Effector memory CD8-positive, alpha-beta T cell (primary cell): ENCODE results near the gene CCDC117.

ENCODE experiments used
- ATAC-seq: fragments of 150-1000 bp; cut with Tn5 transposase; replicated peaks from 2 replicates; pipeline ENCODE4 v1.10.0; 2021; ENCODE audit warnings: mild to moderate bottlenecking, moderate library complexity
- DNase-seq, 3 experiments: peaks; one replicate each; pipeline ENCODE4 v3.0.0; 2021
- H3K27ac Mint-ChIP-seq, 2 donors: one replicate each; pipeline ENCODE4 v1.8.0; 2022; ENCODE audit warnings: mild to moderate bottlenecking in 2 of 2, mixed read lengths in 2 of 2, moderate library complexity in 2 of 2
- H3K27me3 Mint-ChIP-seq, 2 donors: one replicate each; pipeline ENCODE4 v1.8.0; 2022; ENCODE audit warnings: mixed read lengths in 2 of 2
- H3K36me3 Mint-ChIP-seq: one replicate; pipeline ENCODE4 v1.8.0; 2022; ENCODE audit warnings: mild to moderate bottlenecking, moderate library complexity, mixed read lengths; ENCODE audit not compliant: insufficient read depth
- H3K4me1 Mint-ChIP-seq, 2 donors: one replicate each; pipeline ENCODE4 v1.8.0; 2022; ENCODE audit warnings: low read depth in 2 of 2, mixed read lengths in 2 of 2
- H3K4me3 Mint-ChIP-seq, 2 donors: one replicate each; pipeline ENCODE4 v1.8.0; 2022; ENCODE audit warnings: mild to moderate bottlenecking in 2 of 2, mixed read lengths in 2 of 2, moderate library complexity in 2 of 2
- H3K9me3 Mint-ChIP-seq, 2 donors: one replicate each; pipeline ENCODE4 v1.8.0; 2022; ENCODE audit warnings: mixed read lengths in 2 of 2

The CCDC117 gene

DNA sequence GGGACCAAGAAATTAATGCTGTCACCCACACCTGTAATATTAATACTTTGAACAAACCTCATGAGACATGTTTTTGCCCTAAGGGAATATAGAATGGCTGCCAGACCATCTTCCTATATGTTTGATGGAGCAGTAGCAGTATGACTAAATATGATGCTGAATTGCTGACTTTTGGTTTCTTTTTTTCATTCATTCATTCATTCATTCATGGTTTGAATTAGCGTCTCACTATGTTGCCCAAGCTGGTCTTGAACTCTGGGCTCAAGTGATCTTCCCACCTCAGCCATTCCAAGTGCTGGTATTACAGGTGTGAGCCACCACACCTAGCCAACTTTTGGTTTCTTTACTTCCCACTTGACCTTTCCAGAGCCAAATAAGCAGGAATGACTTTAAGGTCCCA lies 7.8 kb downstream of the CCDC117 start:
- peaks cover 10 to 24% of the 10 kb centered on the region in 2 donors for H3K4me1 Mint-ChIP-seq
- no peak overlapping the region for H3K4me3 Mint-ChIP-seq
- no peak for ATAC-seq
- H3K9me3 Mint-ChIP-seq, result no peaks in the 10 kb centered on the region
- DNase-seq, result no peak
- peaks cover 80% of the 10 kb centered on the region for H3K36me3 Mint-ChIP-seq
- no peaks in the 10 kb centered on the region for H3K27me3 Mint-ChIP-seq
- peak overlapping the region in 1 of 2 donors; percentile 28 for H3K27ac Mint-ChIP-seq

DNA sequence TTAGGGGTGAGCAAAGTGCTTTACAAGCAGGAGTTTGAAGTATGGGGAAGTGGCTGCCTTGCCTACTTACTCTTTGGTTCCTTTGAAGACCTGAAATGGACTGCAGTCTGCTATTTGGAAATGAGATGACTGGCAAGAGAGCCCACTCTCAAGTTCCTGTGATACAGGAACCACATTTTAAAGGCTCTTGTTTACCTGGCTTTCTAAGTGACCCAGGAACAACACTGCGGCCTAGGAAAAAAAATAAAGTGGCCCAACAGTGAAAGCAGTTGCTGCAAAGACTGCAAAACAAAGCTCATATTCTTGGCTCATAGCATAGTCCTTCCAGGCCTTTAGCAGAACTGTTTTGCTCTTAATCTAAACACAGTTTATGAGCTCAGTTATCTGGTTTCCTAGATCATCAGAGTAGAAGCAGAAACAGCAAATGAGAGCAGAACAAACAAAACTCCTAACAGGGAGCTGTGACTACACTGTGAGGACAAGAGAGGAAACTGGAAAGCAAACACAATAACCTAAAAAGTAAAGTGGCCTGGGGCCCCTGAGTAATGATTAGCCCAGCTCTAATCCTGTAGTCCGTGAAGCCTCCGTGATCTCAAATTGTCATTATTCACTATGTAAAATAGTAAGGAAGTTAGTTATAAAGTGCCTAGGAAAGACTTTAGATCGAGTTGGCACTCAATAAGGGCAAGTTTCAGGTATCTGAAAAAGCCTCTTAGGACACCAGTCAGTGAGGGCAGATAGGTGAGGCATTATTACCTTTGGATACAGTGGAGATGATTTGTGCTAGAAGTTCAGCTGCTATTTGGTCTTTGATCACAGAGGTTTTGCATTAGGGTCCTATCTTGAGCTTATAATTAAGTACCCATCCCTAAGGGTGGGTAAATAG lies 11.5 kb downstream of the CCDC117 start:
- H3K27ac Mint-ChIP-seq, result peak overlapping the region in 1 of 2 donors; percentile 31
- no peaks in the 10 kb centered on the region for H3K27me3 Mint-ChIP-seq
- ATAC-seq (no peak), DNase-seq (no peak)
- peaks cover 80% of the 10 kb centered on the region for H3K36me3 Mint-ChIP-seq
- no peak overlapping the region for H3K4me3 Mint-ChIP-seq
- peaks cover 7 to 14% of the 10 kb centered on the region in 2 donors for H3K4me1 Mint-ChIP-seq
- no peaks in the 10 kb centered on the region for H3K9me3 Mint-ChIP-seq

DNA sequence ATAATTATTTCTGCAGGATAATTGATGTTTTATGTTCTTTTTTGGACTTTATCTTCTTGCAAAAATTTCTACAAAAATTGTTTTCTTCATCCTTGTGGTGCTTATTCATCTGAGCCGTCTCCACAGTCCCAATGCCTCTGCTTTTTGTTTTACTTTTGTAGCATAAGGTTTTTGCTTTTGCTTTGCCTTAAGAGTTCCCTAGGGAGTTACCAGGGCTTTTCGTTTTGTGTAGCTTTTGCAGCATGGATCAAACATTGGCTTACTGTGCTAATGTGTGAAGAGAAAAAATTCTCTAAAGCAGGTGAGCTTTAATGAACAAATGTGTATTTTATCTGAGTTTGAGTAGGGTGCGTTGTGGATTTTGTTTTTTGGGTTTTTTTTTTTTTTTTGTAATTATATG lies 16.1 kb downstream of the CCDC117 start:
- no peaks in the 10 kb centered on the region for H3K27me3 Mint-ChIP-seq
- DNase-seq, result no peak
- H3K4me3 Mint-ChIP-seq, result no peak overlapping the region
- no peak for ATAC-seq
- peaks cover 33 to 34% of the 10 kb centered on the region in 2 donors for H3K4me1 Mint-ChIP-seq
- H3K27ac Mint-ChIP-seq, result peak overlapping the region in 1 of 2 donors; percentile 44
- no peaks in the 10 kb centered on the region for H3K9me3 Mint-ChIP-seq
- H3K36me3 Mint-ChIP-seq, result peaks cover 56% of the 10 kb centered on the region

GRCh38 chr22:28791124-28791523 lies 18.6 kb downstream of the CCDC117 start:
- peaks cover 46% of the 10 kb centered on the region in 2 donors for H3K4me1 Mint-ChIP-seq
- H3K9me3 Mint-ChIP-seq, result no peaks in the 10 kb centered on the region
- no peak for ATAC-seq
- H3K27ac Mint-ChIP-seq, result peak overlapping the region; percentile 49 to 81
- H3K36me3 Mint-ChIP-seq, result peaks cover 59% of the 10 kb centered on the region
- H3K4me3 Mint-ChIP-seq, result peak overlapping the region in 1 of 2 donors; percentile 54
- DNase-seq, result no peak
- H3K27me3 Mint-ChIP-seq, result no peaks in the 10 kb centered on the region

DNA sequence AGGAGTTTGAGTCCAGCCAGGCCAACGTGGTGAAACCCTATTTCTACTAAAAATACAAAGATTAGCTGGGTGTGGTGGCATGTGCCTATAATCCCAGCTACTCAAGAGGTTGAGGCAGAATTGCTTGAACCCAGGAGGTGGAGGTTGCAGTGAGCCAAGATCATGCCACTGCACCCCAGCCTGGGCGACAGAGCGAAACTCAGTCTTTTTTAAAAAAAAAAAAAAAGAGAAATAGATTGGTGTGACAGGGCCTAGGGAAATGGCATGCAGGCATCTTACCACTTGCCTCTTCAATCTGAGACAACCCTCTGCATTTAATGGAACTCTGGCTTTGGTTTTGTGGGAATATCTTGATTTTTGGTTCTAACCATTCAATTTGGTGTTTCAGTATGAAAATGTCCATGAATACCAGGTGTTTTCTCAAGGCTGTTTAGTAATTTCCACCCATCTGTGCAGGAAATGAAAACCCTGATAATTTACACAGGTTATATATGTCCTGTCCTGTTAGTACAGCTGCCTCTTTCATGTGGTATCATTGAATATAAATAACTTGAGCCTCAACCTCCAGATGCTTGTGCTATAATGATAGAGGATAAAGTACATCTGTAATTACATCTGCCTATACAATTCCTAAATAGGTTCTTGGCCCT lies 19.5 kb downstream of the CCDC117 start:
- no peaks in the 10 kb centered on the region for H3K9me3 Mint-ChIP-seq
- ATAC-seq (peak; percentile 50), DNase-seq (no peak)
- peaks cover 54 to 55% of the 10 kb centered on the region in 2 donors for H3K4me1 Mint-ChIP-seq
- H3K4me3 Mint-ChIP-seq, result peak overlapping the region; percentile 19 to 54
- peaks cover 60% of the 10 kb centered on the region for H3K36me3 Mint-ChIP-seq
- peak overlapping the region; percentile 81 for H3K27ac Mint-ChIP-seq
- H3K27me3 Mint-ChIP-seq, result no peaks in the 10 kb centered on the region

DNA sequence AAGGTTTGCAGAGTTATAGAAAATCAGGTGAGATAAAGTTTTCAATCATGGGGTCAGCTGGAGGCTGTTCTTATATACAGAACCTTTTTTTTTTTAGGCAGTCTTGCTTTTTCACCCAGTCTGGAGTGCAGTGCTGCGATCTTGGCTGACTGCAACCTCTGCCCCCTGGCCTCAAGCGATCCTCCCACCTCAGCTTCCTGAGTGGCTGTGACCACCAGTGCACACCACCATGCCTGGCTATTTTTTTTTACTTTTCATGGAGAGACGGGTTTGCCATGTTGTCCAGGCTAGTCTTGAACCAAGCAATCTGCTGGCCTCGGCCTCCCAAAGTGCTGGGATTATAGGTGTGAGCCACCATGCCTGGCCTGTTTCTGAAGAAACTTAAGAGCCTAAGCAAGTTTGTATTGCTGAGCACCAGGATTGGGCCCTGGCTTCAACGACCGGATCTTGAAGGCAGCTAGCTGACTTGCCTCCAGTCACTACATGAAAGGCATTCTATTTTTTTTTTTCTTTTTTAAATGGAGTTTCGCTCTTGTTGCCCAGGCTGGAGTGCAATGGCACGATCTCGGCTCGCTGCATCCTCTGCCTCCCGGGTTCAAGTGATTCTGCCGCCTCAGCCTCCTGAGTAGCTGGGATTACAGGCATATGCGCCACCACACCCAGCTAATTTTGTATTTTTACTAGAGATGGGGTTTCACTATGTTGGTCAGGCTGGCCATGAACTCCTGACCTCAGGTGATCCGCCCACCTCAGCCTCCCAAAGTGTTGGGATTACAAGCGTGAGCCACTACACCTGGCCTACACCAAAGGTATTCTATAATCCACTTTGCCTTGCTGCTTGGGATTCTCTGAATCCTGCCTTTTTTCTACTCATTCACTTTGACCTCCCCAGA lies 20.2 kb downstream of the CCDC117 start:
- DNase-seq (no peak), ATAC-seq (peak; percentile 63)
- peak overlapping the region; percentile 48 to 54 for H3K4me3 Mint-ChIP-seq
- H3K27ac Mint-ChIP-seq, result peak overlapping the region; percentile 81 to 85
- peaks cover 63% of the 10 kb centered on the region for H3K36me3 Mint-ChIP-seq
- H3K4me1 Mint-ChIP-seq, result peaks cover 55 to 60% of the 10 kb centered on the region in 2 donors
- no peaks in the 10 kb centered on the region for H3K27me3 Mint-ChIP-seq
- H3K9me3 Mint-ChIP-seq, result no peaks in the 10 kb centered on the region

DNA sequence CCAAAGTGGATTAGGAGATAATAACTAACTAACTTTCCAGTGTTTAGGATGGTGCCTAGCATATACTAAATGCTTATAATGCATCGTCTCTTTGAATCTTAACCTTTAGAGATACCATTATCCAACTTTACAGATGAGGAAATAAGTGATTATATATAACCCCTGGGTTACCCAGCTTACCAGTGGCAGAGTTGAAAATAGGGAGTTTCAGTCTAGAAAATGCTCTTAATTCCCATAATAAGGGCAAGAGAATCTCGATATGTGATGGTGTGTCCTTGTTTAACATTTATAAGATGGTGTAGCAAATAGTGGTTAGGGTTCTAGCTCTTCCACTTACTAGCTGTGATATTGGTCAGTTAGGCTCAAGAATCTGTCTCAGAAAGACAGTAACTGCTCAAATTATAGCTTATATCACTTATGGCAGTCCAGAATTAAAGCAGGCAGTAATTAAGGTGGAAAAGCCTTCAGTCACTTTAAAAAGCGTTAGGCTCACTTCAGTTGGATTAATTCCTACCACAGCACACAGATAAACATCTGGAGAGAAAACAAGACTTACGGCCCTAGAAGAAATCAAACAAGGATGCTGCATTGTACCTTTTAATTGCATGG lies 21.6 kb downstream of the CCDC117 start:
- DNase-seq, result no peak
- H3K4me1 Mint-ChIP-seq, result peaks cover 60 to 69% of the 10 kb centered on the region in 2 donors
- peak overlapping the region in 1 of 2 donors; percentile 41 for H3K4me3 Mint-ChIP-seq
- no peak for ATAC-seq
- no peaks in the 10 kb centered on the region for H3K27me3 Mint-ChIP-seq
- peak overlapping the region; percentile 81 to 85 for H3K27ac Mint-ChIP-seq
- peaks cover 67% of the 10 kb centered on the region for H3K36me3 Mint-ChIP-seq
- H3K9me3 Mint-ChIP-seq, result no peaks in the 10 kb centered on the region

DNA sequence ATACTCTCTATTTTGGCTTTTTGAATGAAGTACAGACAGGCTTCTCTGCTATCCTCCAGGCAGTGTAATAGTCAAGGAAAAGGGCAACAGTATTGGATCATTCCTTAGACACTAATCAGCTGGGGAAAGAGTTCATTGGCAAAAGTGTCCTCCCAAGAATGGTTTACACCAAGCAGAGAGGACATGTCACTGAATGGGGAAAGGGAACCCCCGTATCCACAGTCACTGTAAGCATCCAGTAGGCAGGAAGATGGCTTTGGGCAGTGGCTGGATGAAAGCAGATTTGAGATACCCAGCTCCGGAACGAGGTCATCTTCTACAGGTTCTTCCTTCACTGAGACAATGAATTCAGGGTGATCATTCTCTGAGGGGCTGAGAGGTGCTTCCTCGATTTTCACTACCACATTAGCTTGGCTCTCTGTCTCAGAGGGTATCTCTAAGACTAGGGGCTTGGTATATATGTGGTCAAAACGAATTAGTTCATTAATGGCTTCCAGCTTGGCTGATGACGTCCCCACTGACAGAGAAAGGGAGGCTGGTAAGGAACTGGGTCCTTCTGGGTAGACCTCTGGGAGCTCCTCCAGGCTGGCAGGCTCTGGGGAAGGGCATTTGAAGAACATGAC lies 22.7 kb downstream of the CCDC117 start:
- no peak for DNase-seq
- ATAC-seq, result no peak
- Mint-ChIP-seq H3K27ac (peak overlapping the region; percentile 81 to 85), H3K4me1 (peaks cover 60 to 71% of the 10 kb centered on the region in 2 donors), H3K4me3 (peak overlapping the region; percentile 45 to 88), H3K36me3 (peaks cover 78% of the 10 kb centered on the region), H3K9me3 (no peaks in the 10 kb centered on the region), H3K27me3 (no peaks in the 10 kb centered on the region)

DNA sequence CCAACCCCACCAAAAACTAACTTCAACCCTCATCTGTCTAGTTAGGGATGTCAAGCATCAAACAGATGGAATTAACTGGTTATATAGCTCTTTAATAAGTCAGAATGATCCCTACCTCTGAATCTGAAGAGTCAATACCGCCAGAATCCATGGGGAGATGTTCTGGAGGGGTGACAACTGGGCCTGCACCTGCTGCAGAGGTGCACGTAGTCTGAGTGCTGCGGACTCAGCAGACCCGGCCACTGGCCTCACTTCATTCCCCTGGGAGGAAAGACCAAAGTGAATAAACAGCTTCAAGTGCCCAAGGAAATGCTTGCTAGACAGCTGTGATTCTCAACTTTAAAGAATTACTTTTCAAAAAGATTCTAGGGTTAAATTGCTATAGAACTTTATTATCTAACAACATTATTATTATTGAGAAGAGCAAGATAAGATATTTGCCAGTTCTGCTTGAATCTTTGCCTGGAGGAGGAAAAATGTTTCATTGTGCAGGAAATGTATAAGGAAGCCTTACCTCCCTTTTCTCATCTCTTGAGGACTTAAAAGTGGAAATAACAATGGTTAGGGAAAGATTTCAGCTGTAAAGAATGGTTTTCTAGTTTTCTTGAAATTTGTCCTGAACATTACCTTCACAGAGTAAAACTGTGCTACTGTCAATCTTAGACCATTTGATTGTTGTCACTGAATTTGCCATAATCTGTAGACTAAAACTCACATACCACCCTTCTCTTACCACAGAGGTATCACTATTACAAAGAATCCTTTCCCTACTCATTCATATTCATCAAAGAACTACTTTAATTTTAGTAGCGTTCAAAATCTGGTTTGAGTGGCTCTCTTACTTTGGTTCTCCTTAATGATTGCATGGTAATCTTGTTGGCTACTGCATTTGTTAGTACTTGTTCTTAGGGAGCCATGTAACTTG lies 23.7 kb downstream of the CCDC117 start:
- DNase-seq, result no peak
- Mint-ChIP-seq H3K9me3 (no peaks in the 10 kb centered on the region), H3K36me3 (peaks cover 88% of the 10 kb centered on the region), H3K4me1 (peaks cover 51 to 61% of the 10 kb centered on the region in 2 donors), H3K27ac (peak overlapping the region; percentile 92 to 98), H3K4me3 (peak overlapping the region; percentile 85 to 88), H3K27me3 (no peaks in the 10 kb centered on the region)
- no peak for ATAC-seq

GRCh38 chr22:28798810-28799605 lies 26.5 kb downstream of the CCDC117 start:
- no peak for ATAC-seq
- Mint-ChIP-seq H3K27me3 (no peaks in the 10 kb centered on the region), H3K36me3 (peaks cover 91% of the 10 kb centered on the region), H3K4me3 (peak overlapping the region; percentile 85 to 88), H3K4me1 (peaks cover 46 to 58% of the 10 kb centered on the region in 2 donors), H3K27ac (peak overlapping the region; percentile 92 to 98), H3K9me3 (no peaks in the 10 kb centered on the region)
- DNase-seq, result no peak

DNA sequence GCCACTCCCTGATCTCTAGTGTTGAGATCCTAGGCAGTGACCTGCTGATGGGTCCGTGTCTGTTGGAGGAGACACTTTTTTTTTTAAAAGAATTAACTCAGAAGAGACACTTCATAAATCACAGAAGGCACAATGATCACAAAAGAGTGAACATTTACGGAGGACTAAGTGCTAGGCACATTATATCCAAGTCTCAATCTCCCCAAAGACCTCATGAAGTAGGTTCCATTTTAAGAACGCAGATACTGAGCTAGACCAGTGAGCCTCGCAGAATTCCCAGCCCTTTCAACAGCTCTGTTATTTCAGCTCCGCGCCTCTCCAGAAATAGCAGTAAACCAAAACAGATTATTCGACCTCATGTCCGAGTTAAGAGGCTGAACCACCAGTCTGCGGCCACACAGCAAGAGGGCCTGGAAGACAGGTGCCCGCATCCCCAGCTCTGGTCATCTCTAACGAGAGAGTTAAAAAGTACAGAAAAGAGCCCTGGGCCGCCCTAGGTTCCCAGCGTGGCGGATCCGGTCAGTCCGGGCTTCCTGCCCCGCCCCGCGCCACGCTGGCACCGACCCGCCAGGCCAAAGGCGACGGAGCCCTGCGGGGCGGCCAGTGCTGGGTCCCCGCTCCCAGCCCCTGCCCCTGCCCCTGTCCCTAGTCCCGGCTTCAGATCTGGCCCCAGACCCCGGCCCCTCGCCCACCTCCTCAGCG lies 27.3 kb downstream of the CCDC117 start:
- Mint-ChIP-seq H3K9me3 (no peaks in the 10 kb centered on the region), H3K27me3 (no peaks in the 10 kb centered on the region), H3K27ac (peak overlapping the region; percentile 92 to 98), H3K36me3 (peaks cover 83% of the 10 kb centered on the region), H3K4me1 (peaks cover 43 to 53% of the 10 kb centered on the region in 2 donors), H3K4me3 (peak overlapping the region; percentile 85 to 88)
- ATAC-seq (peak; percentile 36), DNase-seq (peak in 1 of 3 experiments; percentile 12)
